ENCODE measurements around the gene CHRM2.

CHRM2 gene

DNA sequence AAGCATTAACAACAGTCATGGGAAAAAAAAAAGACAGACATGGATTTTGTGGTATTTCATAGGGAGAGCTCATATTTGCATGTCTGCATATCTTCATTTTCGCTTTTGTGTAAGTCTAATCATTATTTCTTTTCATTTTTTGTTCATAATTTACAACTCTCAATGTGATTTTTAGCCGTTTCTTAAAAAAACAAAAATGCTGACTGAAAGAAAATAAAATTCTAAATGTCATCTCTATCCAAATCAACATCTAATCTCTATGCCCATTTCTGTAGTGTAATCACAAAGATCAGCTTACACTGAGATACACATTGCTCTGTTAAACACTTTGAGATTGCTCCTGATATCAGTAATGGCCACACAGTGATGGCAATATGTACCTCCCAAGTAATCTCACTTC is 29.2 kb downstream of the CHRM2 start:
- DNase-seq, result no peak

GRCh38 chr7:136900005-136900404 is 31.6 kb downstream of the CHRM2 start:
- no peak for DNase-seq

- DNase-seq, result no peak
Measured at GRCh38 chr7:136910771-136911170, 42.3 kb downstream of the CHRM2 start.

DNA sequence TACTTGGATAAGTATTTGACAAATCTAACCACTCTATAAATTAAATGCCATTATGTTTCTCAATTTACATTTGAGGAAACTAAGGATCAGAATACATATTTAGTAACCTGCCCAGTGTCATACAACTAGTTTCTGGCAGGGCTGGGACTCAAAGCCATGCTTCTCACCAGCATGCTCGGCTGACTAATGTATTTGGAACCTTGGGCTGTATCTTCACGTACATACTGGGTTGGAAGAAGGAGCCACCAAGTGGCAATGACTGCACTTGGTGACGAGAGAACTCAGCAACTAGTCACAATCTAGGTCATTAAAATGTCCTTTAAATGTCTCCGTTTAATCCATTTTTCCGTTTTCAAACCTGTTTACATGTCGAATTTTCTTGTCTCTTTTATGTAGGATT is 42.9 kb downstream of the CHRM2 start:
- no peak for DNase-seq

DNA sequence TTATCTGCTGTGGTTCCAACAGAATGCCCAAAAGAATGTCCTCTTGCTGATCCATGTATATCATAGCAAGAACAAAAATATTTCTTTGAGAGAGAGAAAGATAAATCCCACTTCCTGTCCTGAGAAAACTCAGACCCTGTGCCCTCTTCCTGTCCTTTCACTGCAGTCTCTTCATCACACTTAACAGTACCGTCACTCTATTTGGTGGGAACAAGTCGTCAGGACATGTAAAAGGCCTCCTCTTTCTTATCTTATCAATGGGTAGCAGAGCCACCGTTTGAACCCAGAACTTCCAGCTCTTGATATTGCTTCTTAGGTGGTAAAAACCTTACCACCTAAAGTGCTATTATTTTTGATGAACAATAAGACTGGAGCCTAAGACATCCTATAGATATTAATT is 43.9 kb downstream of the CHRM2 start:
- no peak for DNase-seq

DNA sequence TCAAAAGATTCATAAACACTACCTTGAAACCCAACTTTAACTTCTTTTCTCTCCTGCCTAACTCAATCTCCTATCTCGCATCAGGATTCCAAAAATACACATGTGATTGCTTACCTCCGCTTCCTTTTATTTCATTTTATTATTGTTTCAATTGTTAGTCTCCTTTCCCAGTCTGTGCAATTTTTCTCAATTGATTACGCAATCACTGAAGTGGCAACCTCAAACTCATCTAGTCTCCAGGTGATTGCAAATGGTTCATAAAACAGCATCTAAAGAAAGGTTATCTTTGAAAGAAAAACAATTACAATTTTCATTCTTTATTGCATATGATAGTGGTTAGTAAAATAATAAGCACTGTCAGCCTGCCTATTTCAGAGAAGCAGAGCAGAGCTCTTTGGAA is 45.6 kb downstream of the CHRM2 start:
- no peak for DNase-seq

DNA sequence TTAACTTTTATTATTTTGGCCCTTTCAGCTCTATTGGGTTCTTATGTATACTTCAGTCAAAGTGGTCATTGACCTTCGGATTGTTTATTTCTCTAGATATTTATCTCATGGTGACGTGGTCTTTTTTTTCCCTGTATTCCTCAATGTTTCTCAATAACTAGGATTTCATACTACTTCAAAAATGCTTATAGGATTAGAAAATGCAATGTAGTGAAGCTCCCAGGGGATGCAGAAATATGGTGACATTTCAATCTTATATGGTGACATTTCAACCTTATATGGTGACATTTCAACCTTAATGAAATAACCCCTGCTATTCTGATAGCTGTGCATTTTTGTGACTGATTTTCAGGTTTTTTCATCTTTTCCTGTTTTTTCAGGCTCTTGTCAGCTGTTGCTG is 51.4 kb downstream of the CHRM2 start:
- no peak for DNase-seq

DNA sequence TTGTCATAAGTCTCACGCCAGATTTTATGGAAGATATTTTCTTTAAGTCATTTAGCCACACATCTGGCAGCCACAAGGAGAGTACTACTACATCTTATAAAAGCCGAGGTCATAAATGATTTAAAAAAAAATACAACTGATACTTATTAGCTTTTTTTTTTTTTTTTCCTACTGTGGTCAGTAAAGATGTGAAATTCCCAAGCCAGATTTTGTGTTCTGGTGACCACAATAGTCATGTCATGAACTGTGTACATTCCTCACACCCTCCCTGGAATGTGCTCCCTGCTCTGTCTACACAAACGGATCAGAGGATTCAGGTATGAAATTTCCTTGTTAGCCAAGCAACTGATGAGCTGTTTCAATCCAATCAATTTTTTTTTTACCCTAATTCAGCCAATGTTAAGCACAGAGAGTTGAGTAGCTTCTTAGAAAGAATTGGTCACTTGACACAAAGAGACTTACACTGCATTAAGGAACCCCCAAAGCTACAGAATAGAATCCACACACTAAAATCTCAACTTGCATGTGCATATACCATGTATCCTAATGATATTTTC is 54.7 kb downstream of the CHRM2 start:
- DNase-seq, result no peak

GRCh38 chr7:136925044-136925443 is 56.6 kb downstream of the CHRM2 start:
- no peak for DNase-seq

DNA sequence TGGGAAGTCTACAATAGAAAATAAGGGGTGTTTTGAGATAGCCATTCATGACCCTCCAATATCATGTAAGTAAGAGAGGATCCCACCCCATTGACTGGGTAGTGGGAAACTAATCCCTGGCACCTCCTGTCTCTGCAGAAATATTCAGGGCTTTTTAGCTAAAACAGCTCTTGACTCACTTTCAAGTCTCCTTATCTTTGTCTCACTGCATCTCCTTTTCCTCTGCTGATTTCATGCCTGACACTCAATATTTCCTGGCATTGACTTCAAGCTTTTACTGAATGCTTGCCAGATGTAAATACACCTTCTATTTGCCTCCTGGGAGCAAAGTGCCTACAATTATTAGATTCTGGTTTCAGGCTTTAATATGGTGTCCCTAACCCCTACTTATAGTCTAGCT is 57.1 kb downstream of the CHRM2 start:
- no peak for DNase-seq

GRCh38 chr7:136931169-136931867 is 62.9 kb downstream of the CHRM2 start:
- DNase-seq, result no peak

DNA sequence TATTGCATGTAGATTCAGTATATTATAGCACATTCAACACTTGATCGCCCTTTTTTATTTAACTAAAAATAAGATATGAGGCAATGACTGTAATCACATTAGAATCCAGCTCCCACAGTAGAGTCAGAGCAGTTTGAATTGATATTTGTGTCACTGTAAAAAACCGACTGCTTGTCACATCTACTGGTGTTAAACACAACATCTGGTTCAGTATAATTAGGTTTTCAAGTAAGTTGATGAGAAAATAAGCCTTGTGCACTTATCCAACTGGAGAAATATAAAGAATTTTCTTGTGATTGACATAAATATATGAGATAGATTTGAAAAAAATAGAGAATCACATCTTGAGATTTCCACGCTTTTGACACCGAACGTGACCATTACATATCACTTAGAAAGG is 69.0 kb downstream of the CHRM2 start:
- no peak for DNase-seq

GRCh38 chr7:136938476-136938875 is 70.0 kb downstream of the CHRM2 start:
- no peak for DNase-seq

GRCh38 chr7:136940122-136940521 is 71.7 kb downstream of the CHRM2 start:
- DNase-seq, result no peak

DNA sequence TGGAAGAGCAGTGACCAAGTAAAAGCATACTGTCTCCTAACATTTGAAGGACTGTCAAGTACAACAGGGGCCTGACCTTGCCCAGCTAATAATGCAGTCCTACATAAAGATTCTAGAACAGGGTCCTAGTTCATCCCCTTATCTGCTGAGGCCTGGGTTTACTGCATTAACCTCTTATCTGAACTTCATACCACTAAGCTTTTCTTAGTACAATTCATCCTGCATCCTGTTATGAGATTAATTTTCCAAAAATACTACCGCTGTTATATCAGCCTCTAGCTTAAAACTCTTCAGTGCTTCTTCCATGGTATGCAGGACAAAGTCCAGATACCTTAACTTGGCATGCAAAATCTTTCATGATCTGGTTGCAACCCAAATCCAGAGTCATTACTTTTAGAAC is 72.5 kb downstream of the CHRM2 start:
- no peak for DNase-seq

DNA sequence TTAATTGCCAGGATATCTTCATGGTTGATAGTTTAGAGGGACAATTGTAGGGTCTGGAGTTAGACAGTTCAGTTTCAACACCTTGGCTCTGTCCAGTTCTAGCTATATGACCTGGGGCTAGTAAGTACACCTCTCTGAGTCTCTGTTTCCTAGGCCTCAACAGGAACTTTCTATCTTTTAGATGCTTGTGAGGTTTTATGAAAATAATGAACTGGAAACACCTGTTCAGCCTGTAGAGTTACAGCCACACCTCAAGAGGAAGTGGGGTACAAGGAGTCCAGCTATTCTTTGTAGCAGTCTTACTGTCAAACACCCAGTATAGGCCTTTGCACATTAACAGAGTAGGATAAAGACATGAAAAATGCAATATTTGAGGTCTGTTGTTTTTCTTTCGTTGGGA is 73.4 kb downstream of the CHRM2 start:
- DNase-seq, result no peak

DNA sequence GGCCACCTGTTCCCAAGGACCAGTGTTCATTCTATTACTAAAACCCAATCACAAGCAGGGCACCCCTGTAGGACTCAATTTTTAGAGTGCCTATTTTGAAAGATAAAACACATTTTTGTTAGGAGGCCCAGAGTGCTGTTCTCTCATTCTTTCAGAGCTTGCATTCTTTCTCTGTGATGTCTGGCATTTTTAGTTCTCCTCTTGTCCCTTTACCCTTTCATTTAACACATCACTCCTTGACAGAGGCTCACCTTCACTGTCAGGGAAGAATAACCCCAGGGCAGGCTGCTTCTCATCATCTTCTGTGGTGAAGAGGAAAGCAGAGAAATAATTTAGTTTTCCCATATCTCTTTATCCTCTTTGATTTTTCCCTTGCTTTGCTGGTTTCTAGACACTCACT is 73.9 kb downstream of the CHRM2 start:
- no peak for DNase-seq

- no peak for DNase-seq
Measured at GRCh38 chr7:136942994-136943393, 74.5 kb downstream of the CHRM2 start.

DNA sequence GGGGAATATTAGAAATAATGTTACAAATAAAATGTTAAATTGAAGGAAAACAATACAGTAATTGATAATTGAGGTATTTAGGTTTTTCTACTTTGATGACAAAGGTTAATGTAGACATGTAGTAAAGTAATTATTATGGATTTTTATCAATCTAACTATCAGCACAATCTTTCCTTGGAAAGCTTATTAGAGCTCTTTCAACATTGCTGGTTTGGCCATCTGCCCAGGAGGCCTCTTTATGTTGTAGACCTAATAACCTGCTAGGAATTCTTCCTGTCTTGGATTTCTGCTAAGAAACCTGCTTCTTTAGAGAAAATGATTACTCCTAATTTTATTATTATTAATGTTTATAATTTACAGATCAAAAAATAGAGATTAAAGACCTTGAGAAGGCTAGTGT is 78.9 kb downstream of the CHRM2 start:
- no peak for DNase-seq

- DNase-seq, result no peak
Measured at GRCh38 chr7:136950331-136950730, 81.9 kb downstream of the CHRM2 start.

GRCh38 chr7:136953386-136953785 is 84.9 kb downstream of the CHRM2 start:
- no peak for DNase-seq

- DNase-seq, result no peak
Measured at GRCh38 chr7:136956232-136956631, 87.8 kb downstream of the CHRM2 start.

- DNase-seq, result no peak
Measured at GRCh38 chr7:136956671-136957070, 88.2 kb downstream of the CHRM2 start.

DNA sequence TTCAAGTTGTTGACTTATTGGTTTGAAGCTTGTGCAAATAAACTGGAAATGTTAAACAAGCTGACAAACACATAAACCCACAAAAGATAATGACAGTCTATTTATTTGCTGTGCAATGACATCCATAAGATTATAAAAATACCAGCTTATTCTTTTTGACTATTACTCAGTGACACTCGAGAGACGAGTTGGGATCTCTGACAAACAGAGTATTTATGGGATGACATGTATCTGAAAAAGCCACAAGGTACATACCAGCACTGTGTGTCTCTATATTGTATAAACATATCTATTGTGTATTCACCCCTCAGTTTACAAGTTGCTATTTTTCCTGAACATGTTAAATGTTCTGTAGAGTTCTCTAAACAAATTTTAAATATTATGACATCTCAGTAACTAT is 88.9 kb downstream of the CHRM2 start:
- DNase-seq, result no peak

DNA sequence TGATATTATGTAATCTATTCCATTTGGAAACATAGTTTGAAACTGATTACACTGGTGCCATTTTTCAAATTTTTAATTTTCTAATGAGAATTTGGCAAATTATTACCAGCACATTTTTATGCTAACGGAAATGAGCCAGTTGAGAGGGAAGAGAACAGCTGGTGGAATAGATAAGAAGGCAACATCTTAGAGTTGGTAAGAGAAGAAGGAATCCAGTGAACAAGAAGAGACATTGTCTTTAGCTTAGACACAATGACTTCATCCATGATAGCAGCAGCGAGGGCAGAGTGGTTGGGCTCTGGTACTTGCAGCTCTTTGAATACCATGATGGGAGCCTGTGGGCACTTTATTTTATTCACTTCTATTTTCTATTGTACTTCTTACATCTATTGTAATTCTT is 89.6 kb downstream of the CHRM2 start:
- no peak for DNase-seq
